Activated CD4-positive, alpha-beta T cell treated with anti-CD3 and anti-CD28 coated beads, Interleukin-10, Interleukin-2, amounts not matched to agents 100 ng/mL and 50 ng/mL, durations not matched to agents 16 hours and 8 hours (primary cell): ENCODE measurements around the gene RTL9.
"Not testable (repeated sequence)": the region's sequence is repeated elsewhere in the genome, so short reads cannot be mapped to it uniquely, and the experiment has no call there.

Experiments
- DNase-seq: peaks from one replicate; pipeline ENCODE4 v3.0.0-alpha.2; 2020

The RTL9 gene

DNA sequence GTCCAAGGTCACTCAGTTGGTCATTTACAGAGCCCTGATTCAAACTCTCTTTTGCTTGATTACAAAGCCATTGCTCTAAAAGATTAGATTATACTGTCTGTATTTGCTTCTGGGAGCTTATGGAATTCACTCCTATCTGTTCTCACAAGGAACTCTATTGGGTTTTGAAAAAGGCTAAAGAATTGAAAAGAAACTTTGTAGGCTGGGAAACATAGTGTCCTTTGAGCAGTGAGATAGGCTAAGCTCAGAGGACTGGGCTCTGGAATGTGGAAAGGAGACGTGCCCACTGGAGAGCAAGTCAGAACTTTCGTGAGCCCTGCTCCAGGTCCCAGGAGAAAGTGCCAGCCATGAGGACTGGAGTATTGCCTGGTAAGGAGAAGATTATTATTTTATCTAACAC lies at the start of gene RTL9:
TSS of gene RTL9 (plus strand) at position 301 of the 400 bp plus-strand sequence. CDS start 91,770 bp downstream, outside the sequence.
- DNase-seq = no peak

DNA sequence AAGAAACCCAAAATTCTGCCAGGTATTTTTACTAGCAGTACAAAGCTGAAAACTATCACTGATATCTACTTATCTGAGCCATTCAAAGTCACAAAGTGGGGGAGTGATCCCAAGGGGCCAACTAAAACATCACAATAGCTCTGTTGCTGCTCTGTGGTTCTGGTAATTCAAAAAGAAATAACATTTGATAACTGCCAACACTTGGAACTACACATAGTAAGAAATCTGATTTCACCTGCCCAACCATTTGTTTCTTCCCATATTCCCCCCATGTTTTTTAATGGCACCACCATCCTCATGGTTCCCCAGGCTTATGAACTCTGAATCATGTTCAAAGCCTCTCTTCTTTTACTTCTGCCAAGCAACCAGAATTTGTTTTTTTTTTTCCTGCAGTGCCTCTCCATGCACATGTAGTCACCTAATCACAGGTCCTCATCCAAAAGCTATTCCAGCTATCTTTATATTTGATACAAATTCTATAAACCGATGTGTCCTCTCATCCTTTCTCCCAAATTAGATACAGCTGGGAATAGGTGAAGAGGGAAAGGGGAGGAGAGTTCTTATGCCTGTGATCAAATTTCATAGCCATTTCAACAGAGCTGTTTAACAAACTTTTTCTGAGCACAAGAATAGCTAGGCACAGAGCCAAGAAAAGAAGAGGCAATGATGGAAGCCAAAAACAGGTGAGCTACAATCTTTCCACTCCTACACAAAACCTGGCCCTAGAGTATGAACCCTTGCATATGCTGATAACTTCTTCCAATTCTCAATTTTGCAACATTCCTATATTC lies 48.5 kb upstream of the RTL9 start:
- DNase-seq = no peak

DNA sequence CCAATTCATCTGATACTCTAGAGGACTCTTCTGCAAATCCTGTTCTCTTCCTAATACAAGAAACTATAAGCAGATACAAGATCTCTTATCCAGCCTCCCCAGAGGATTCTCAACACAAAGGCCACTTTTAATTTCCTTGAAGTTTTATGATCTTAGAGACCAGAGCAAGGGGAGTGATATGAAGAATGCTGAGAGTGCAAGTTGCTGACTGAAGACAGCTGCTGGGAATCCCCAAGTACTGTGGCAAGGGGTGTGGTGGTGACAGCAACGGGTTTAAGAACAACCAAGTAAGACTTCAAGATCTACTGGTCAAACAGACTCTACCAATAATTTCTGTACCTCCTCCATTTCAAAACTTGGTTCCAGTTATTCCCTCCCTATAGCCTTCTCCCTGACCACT lies 47.8 kb upstream of the RTL9 start:
- DNase-seq = peak; percentile 55

DNA sequence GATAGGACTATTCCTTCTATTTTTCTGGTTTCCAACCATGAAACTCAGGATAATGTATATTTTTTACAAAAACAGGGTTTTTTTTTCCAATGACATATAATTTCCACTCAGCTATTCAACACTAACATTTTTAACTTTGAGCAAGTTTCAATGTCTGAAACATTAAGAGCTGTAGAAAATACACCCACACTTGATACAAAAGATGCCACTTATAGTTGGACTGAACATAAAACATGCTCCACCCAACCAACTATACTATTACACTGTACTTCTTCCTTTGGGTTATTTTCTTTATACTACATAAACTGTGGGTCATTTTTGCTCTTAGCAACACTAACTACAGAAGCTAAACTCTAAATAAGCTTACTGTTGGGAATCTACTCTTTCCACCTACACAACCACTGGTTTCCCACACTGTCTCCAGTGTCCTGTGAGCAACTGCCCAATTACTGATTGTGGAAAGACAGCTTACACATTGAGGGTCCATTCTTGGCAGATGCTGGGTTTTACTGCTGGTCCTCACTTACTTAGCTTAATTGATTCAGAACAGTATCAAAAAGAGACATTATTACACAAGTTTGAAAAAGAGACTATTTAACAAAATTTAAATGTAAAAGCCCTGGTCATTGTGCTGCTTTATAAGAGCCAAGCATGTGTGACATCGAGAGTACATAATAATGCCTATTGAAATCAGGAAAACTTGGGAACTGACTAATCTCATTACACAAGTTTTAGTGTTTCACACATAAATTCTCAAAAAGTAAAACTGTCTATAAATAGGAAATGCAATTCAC lies 47.0 kb upstream of the RTL9 start:
- DNase-seq = peak; percentile 3

DNA sequence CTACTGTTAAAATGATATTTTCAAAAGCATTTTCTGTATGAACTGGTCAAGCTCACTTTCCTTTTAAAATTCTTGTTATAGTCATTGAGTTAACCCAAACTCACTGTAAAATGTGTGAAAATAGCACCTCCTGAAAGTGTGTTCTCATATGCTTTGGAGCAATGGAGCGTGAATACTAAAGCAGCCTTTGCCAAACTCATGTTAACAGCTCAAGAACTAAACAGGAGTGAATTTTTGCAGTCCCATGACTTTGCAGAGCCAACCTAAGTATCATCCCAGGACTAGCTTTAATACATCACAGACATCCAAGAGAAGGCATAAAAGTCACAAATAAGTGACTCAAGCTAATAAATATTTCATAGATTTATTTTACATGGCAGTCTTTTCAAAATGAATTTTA lies 43.1 kb upstream of the RTL9 start:
- no peak for DNase-seq

DNA sequence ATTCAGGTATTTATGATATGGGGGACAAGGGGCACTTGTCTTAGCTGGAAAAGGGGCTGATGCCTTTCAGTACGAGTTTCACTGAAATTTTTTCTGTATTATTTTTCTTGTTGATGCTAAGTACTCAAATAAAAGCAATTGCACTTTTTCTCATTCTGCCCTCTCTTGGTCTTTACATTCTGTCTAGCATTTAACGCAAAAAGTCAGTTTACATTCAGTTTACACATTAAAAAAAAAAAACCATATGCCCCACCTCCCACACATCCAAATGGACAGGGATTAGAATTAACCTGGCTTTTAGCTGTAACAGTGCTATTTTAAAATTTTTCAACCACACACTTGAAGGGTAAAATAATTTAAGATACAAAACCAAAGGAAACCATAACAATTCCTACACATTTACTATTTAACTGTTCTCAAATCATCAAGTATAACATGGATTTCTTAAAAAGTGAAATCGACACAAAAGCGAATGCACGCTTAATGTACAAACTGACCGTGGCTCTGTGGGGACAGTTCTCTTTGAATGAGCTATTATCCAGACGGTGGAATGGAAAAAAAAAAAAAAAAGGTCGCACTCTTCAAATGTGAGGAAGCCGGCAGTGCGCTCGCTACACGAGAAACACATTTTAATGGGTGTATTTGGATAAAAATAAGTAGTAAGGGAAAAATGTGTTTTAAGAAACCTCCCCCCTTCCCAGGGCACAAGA lies 42.1 kb upstream of the RTL9 start:
- no peak for DNase-seq

DNA sequence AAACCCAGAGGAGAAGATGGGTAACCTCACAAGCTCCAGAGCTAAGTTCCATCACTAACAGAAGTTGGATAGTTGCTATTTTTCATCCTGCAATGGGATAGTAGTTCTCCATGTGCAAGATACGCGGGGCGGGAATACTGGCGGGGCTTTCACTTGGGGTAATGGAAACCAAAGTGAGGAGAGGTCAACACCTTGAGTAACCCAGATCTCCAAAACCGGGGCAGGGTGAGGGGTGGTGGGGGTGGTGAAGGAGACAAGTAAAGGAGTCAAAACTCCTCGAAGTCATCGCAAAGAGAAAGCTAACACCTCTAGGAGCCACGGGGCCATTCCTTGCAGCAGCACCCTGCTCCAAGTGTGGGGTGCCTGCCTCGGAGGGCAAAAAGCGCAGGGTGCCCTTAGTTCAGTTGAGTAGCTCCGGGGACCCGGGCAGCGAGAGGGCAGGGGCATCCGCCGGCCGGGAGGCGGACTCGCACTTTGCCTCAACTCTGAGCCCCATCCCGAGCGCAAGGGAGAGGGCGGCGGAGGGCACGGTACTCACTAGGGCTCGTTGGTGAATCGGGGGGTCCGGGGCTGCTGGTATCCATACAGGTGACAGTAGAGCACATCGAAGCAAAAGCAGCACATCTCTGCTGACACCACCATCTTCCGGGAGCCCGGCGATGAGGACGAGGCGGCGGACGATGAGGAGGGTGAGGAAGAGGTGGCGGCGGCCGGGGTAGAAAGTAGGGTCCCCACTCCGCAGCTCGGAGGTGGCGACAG lies 41.4 kb upstream of the RTL9 start:
- DNase-seq = peak; percentile 31

DNA sequence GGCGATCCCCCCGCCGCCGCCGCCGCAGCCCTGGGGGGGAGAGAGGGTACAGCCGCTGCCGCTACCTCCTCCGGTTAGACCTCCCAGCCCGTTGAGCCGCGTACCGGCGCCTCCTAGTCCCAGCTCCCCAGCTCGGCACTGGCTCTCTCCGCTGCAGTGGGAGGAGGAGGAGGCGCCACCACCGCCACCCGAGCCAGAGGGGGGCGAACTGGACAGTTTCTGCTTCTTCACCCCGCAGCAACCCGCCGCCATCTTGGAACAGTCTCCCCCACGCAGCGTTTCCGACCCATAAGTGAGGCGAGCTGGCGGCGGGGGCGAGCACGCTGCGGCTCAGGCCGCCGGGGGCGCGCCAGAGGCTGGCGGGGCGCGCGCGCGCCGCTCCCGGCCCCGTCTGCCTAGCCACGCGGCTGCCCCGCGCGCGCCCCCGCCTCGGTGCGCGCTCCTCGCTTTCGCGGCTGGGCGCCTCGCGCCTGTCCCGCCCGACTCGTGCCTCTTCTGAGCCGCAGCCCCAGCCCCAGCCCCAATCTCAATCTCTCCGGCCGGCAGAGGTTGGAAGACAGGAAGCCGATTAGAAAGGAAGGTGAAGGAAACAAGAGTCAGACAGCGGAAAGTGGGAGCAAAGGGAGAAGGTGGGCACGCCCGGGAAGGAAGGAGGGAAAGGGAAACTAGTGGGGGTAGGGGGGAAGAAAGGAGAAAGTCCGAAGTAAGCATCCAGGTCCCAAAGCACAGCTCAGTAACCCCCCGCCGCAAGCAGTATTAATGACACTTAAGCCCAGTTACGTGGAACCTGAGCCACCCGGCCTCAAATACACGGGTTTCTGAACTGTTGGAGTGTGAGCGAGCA lies 40.6 kb upstream of the RTL9 start, which contains the start of gene AMMECR1:
TSS of gene AMMECR1 (minus strand) at position 266 of the 844 bp plus-strand sequence. CDS start at position 252, 14 bp downstream.
- peak; percentile 83 for DNase-seq

DNA sequence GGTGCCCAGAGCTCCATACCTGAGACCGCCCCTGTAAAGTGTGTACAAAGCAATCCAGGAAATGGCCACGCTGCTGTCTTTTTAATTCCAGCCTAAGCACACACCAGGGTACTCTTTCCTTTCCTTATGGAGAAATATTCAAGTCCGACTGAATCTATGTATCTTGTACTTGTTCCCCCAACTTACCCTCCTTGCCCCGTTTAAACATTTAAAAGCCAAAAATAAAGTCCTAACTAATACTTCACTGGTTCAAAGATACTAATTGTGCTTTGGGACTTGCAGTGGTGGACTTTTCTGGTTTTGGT lies 40.0 kb upstream of the RTL9 start:
- no peak for DNase-seq

DNA sequence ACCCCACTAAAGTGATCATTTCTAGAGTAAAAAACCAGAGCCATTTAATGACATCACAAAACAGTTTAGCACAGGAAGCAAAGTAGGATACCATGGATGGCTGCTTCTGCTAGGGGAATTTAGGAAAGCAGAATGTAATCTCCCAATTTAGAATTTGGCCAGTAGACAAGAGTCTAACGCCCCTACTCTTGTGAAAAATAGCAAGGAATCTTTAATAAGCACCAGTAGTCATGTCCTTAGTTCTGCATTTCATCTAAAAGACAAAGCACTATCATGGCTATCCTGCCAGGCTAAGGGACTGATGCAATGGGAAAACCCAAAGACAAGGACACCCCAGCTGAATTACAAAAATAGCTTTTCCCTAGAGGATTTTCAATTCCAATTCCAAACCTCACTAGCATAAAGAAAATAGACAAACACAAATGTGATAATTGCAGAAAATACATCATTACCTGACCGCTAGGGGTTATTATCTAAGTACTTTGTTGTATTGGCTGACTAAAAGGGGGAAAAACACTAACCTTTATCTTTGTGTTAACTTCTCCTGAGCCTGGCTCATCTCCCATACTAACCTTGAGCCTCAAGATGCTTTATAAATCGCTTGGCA lies 38.2 kb upstream of the RTL9 start:
- DNase-seq = no peak

DNA sequence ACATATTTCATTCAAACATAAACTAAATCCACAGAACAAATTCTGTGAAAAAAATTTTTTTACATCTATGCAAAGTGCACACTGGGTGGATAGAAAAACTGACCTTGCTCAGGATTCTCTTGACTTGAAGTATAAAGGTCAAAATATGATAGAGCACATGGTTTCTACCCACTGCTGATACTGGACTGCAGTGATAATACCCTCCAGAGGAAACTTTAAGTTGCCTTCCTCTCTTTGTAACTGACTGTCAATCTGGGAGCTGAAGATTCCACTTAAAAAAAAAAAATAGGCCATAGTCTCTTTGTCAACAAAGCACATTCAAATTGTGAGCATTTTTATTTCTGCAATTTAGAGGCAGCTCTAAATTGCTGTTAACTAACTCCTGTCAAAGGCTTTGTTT lies 37.6 kb upstream of the RTL9 start:
- no peak for DNase-seq

DNA sequence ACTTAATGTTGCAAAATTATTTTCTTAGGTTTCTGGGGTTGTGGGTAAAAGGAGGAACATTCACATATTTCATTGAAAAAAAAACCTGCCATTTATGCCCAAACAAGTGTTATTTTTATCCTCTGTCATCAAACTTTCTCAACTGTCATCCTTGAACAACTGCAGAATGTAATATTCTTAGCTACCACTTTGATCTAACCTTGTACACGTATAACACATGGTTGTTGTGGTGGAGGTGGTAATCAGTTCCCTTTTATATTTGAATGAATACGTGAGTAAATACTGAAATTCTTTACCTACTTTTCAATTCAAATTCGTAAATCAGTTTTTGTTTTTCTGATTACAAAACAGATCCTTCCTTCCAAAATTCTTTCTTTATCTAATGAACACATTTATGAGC lies 37.0 kb upstream of the RTL9 start:
- no peak for DNase-seq

DNA sequence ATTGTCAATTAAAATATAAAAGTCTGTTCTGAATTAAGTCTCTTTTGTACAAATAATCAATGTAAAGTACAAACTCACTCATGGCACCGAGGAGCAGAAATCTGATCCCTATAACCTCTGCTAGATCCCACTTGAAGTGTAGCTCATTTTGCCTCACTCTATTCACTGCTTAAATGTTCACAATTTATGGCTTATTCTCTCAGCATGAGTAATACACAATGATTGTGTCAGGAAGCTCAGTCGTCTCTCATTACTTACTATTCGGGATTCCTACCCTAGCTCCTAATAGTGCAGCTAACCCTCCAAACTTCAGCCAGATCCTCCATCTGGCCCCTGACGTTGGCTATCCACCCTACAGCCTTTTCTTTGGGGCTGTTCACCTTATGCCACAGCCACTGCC lies 36.0 kb upstream of the RTL9 start:
- DNase-seq = no peak

DNA sequence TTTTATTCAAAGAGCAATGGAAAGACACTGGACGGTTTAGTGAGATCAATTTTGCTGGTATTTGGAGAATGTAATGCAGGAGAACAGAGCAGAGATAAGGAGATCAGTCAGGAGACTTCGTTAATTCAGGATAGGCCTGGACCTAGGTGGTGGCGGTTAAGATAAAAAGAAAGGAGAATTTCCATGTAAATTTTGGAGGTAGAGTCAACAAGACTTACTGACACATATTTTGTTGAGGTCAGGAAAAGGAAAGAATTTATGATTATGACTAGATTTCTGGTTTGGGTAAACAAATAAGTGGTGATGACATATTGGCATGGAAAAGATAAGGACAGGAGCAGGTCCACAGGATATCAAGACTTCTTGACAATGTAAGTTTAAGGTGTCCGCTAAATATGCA lies 31.9 kb upstream of the RTL9 start:
- DNase-seq = no peak

DNA sequence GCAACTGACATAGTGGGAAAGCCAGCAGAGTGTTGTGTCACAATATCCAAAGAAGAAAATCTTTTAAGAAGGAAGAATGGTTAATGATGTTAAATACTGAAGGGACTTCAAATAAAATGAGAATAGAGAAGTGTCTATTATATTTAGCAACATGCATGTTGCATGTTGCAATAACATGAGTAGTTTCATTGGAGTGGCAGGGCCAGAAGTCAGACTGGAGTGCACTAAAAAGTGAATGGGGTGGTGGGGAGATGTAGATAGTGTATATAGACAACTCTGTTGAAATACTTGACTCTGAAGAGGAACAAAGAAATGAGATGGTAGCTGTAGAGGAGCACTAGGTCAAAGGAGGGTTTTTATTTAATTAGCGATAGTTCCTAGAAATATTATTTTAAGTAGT lies 31.3 kb upstream of the RTL9 start:
- no peak for DNase-seq

DNA sequence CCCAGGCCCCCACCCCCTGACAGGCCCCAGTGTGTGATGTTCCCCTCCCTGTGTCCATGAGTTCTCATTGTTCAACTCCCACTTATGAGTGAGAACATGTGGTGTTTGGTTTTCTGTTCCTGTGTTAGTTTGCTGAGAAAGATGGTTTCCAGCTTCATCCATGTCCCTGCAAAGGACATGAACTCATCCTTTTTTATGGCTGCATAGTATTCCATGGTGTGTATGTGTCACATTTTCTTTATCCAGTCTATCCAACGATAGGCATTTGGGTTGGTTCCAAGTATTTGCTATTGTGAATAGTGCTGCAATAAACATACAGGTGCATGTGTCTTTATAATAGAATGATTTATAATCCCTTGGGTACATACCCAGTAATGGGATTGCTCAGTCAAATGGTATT lies 30.0 kb upstream of the RTL9 start:
- not testable (repeated sequence) for DNase-seq

DNA sequence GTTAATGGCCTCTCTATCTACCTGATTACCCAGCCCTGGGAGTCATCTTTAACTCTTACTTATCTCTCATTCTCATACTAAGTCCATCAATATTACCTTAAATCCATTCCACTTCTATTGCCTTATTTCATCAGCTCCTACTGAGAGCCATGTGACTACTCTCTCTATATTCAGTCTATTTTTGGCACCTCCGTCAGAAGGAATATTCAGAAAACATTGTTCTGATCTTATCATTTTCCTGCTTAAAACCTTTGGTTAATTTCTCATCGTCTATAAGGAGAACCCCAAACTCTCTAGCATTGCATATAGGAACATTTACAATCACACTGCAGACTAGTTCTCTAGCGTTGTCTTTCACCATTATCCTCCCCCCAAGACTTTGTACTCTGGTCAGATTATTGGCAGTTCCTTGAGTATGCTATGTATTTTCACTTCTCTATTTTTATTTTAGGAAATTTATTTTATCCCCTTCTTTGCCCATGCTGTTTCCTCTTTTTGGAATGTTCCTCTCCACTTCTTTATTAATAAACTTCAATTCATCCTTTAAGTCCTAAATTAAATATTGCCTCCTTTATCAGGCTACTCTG lies 27.1 kb upstream of the RTL9 start:
- DNase-seq = no peak

DNA sequence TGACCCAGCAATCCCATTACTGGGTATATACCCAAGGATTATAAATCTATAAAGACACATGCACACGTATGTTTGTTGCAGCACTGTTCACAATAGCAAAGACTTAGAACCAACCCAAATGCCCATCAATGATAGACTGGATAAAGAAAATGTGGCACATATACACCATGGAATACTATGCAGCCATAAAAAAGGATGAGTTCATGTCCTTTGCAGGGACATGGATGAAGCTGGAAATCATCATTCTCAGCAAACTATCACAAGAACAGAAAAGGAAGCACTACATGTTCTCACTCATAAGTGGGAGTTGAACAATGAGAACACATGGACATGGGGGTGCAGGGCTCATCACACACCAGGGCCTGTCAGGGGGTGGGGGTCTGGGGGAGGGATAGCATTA lies 25.2 kb upstream of the RTL9 start:
- not testable (repeated sequence) for DNase-seq

DNA sequence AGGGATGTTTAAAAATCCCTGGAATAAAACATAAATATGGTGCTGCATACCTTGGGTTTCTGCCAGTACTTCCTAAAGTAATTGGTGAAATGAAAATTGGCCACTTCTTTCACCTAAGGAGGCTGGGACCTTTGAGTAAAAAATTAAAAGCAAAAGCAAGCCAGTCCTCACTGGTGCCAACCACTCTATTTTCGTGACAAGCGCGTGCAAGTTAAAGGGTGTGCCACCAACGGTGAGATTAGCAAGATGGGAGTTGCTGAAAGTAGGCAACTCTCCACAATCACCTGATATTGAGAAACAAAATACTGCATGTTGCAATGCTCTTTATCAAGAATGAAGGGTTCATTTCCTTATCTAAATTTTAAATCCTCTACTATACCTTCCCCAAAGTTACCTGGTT lies 19.7 kb upstream of the RTL9 start:
- DNase-seq = no peak

DNA sequence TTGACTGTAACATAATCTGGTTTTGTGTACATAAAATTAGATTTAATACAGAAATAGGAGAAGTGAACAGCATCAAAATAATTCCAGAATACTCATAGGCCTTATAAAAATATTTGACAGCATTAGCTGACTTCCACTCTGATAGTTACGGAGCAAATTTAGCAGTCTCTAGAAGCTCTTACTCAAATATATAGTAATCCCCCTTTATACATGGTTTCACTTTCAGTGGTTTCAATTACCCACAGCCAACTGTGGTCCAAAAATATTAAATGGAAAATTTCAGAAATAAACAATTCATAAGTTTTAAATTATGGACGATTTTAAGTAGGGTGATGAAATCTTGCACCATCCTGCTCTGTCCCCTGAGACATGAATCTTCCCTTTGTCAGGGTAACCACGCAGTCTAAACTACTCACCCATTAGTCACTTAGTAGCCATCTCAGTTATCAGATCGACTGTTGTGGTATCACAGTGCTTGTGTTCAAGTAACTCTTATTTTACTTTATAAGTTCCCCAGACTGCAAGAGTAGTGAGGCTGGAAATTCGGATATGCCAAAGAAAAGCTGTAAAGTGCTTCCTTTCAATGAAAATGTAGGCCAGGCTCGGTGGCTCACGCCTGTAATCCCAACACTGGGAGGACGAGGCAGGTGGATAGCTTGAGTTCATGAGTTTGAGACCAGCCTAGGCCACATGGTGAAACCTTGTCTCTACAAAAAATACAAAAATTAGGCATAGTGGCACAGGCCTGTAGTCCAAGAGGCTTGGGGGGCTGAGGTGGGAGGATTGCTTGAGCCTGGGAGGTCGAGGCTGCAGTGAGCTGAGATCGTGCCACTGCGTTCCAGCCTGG lies 17.2 kb upstream of the RTL9 start:
- peak; percentile 37 for DNase-seq
